GM18498 (cell line): Measurements from ENCODE around the gene PTPN5.

ENCODE experiments used
- ATAC-seq: cut with Tn5 transposase; IDR thresholded peaks from one replicate; pipeline ENCODE4 v1.9.1; 2021; ENCODE audit warnings: mild to moderate bottlenecking, moderate library complexity; ENCODE audit not compliant: unreplicated experiment

PTPN5 gene

DNA sequence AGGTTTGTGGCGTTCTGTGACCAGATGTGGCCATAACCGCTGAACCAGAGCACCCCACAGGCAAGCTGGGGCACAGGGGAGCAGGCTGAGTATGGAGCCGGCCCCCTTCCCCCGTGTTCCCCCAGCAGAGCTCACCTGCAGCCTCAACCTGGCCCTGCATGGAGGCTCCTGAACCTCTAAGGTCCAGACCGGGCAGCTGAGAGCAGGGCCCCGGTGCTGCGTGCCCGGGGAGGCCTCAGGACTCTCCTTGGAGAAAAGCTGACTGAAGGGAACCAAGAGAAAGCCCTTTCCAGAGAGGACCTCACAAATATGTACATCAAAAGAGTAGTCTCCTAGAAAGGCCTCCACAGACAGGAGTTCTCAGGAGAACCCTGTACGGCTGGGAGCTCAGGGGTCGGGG is 48.2 kb downstream of the PTPN5 start:
- ATAC-seq, result no peak

DNA sequence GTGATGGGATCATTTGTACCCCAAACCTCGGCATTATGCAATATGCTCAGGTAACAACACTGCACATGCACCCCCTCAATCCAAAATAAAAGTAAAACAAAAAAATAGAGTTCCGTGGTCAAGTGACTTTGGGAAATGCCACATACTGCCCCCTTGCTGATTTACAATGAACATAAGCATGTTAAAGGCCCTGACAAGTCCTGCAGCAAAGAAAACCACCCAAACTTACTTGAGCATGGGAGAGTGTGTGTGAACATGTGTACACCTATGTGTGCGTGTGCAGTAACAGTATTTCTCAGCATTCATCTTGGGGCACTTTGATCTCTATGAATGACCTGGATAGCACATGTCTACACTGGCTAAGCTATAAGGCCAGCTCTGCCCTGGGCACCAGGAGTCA is 49.8 kb downstream of the PTPN5 start:
- ATAC-seq, result no peak

DNA sequence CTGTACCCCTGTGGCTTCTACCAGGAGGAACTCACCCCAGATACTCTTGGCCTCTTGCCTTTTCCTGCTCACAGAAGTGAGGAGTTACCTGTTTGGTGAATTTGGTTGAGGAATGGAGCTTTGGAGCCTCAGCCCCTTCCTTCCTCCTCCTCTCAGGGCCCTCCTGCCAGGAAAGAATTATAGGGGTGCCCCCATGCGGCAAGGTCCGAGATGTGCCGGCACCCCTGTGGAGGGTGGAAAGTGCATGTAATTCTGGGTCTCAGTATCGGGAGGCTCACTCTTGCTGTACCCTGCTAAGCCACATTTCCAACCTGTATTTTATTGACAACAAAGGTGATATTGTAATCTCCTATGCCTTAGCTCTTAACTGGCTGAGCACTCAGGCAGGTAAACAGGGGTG is 51.9 kb downstream of the PTPN5 start:
- ATAC-seq, result no peak

DNA sequence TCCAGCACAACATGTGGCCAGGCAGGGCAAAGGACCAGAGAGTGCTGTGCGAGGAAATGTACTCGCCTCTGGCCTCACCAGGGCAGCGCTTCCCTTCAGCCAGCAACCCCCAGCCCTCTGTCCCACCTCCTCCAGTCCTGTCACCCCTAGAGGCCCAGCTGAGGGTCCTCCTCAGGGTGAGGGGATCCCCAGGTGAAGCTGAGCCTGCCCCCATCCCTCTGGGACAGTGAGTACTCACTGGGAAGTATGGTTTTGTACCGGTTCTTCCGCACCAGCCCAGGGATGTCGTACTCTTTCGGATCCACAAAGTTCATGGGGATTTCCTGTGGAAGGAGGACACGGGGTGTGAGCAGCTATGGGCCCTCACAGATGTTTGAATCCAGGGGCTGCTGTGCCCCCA is 54.0 kb downstream of the PTPN5 start:
- no peak for ATAC-seq

DNA sequence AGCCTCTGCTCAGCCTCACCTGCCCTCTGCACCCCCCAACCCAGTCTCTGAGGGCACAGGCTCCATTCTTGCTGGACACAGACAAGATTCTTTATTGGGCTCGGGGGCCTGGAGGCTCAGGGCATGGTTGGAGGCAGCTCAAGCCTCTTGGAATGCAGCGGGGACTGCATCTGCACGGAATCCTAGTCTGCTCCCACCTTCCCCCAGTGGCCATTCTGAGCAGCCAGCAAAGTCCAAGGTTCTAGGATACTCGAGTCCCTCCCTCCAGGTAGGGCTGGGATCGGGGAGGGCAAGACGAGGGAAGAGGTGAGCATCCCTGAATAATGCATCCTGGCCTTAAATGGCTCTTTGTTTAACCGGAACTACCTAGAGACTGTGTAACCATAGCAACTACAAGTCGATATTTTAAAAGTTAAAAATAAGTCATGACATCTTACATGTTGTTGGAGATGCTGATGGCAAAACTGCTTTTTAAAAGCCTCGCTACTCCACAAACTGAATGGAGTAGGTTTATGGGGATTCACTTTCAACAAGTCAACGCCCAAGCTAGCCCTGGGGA is 54.9 kb downstream of the PTPN5 start:
- no peak for ATAC-seq

DNA sequence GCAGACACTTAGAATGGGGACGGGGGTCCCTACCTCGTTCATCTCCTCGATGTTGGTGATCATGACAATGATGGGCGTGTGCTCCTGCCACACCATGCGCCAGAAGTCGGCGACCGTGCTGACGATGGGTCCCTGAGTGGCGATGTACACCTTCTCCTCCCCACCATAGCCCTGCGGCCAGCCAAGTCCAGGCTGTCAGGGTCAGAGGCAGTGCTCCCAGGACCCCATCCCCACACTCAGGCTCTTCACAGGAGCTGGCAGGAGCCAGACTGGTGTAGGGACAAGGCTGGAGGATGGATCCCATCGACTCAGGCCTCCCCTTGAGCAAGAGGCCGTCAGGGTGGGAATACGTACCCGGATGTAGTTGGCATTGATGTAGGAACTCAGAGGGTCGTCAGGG is 58.4 kb downstream of the PTPN5 start:
- no peak for ATAC-seq

GRCh38 chr11:18731949-18732821 is 59.4 kb downstream of the PTPN5 start:
- peak; percentile 66 for ATAC-seq

DNA sequence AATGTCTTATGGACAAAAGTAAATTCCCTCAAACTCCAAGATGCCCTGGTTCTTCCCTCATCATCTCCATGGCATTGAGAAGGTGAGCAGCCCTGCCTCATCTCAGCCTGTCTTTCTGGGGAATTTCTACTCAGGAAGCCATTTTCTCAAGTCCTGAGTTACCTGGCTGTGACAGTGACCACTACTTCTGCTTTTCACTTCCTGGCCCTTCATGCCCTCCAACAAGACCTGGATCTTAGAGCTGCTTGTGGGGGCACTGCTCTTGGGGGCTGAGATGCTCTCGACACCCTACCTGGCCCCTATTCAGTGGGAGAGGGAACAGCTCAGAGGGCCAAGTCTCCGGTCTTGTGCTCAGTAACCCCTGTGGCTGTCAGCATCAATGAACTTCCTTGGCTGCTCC is 60.2 kb downstream of the PTPN5 start:
- no peak for ATAC-seq

DNA sequence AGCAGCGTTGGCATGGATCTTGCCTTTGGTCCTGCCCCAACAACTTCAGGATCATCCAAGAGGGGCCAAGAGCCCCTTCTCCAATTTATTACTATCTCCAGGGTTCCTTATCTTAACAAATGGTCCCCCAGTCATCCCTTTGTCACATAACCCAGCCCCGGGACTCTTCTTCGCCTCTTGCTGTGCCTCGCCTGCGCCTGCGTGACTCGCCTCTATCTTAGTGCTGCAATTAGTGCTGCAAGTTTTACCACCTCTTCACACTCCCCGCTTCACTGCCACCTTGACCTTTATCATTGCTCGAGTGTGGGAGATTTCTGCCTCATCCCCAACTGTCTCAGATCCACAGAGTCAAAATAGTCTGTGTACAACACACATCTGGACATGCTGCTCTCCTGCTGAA is 61.6 kb downstream of the PTPN5 start:
- ATAC-seq, result no peak

GRCh38 chr11:18729426-18729825 is 62.2 kb downstream of the PTPN5 start:
- ATAC-seq, result no peak

GRCh38 chr11:18728658-18729057 is 62.9 kb downstream of the PTPN5 start:
- no peak for ATAC-seq

DNA sequence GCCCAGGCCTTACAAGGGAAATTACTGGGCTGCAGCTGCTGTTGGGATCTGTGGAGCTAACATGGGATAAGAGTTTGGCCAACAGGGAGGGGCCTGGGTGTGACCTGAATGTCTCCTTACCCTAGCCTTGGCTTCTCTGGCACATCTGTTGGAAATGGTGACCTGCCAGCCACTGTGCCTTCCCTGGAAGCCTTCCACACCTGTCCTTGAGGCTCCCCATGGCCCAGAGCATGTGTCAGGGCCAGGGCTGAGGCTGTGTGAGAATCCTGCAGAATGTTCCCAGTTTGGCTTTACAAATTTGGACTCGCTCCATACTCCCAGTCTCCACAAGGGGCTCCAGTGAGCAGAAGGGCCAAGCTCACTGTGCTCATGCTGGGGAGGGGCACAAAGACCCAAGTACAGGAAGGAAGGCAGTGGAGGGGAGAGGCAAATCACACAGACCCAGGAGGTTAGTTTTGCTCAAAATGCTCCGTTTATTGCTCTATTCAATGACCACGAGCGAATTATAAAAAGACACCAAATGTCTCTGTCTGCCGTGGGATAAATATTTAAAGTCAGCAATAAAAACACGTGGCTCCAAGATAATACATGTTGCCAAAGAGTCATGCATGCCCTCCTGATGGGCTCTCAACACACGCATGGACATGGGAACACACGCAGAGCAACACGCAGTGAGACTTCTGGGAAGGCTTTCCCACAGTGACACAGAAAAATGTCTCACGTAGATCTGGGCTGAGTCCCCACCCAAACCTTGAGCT is 63.9 kb downstream of the PTPN5 start:
- ATAC-seq, result peak; percentile 64

- ATAC-seq, result no peak
Measured at GRCh38 chr11:18726040-18726439, 65.6 kb downstream of the PTPN5 start, which contains the start of gene IGSF22. Gene IGSF22 (minus strand): TSS chr11:18726188. CDS start chr11:18724236, 1,952 bp downstream.

GRCh38 chr11:18723991-18724390 is 67.6 kb downstream of the PTPN5 start:
- no peak for ATAC-seq

GRCh38 chr11:18722293-18722637 is 69.3 kb downstream of the PTPN5 start:
- peak; percentile 11 for ATAC-seq

- peak; percentile 73 for ATAC-seq
Measured at GRCh38 chr11:18721561-18722292, 69.9 kb downstream of the PTPN5 start.

- ATAC-seq, result peak; percentile 78
Measured at GRCh38 chr11:18720808-18721560, 70.6 kb downstream of the PTPN5 start.

DNA sequence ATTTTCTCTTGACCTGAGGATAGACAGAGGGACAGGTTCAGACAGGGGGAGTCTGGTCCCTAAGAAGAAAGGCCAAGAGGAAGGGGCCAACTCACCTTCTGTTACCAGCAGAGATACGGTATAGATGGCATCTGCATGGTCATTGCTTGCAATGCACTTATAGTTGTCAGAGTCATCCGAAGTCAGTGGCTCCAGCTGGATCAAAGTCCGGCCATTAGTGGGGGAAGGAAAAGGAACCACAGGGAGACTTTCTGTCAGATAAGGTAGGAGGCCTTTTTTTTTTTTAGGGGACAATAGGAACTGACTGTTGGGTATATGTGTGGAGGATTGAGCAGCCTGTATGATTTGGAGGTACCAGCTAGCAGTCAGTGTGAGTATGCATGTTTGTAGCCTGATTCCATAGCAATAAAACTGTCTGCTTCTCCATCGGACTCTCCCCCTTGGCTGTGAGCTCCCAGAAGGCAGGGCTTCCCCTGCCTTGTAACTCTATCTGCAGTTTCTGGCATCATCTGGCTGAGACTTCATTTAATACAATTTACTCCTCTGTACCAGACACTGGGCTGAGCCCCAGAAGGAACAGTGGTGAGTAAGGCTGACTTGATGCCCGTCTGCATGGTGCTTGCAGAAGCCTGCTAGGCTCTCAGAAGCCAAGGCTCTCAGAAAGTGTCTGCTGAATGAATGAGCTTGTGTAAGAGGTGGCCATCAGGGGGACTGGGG is 71.3 kb downstream of the PTPN5 start:
- no peak for ATAC-seq

- ATAC-seq, result no peak
Measured at GRCh38 chr11:18715476-18715875, 76.1 kb downstream of the PTPN5 start.

- no peak for ATAC-seq
Measured at GRCh38 chr11:18714443-18714780, 77.2 kb downstream of the PTPN5 start.
